Mucosa of stomach (tissue), 1 donor: Measurements from ENCODE around the gene STK39.
"Not testable (repeated sequence)": the region's sequence is repeated elsewhere in the genome, so short reads cannot be mapped to it uniquely, and the experiment has no call there.

Experiments
- H3K27me3 ChIP-seq: one replicate; pipeline ENCODE4 v1.7.0; 2013; ENCODE audit warnings: mild to moderate bottlenecking, low read length; ENCODE audit not compliant: control insufficient read depth, insufficient read depth
- H3K36me3 ChIP-seq: one replicate; pipeline ENCODE4 v1.7.0; 2013; ENCODE audit warnings: low read length; ENCODE audit not compliant: control insufficient read depth, insufficient read depth
- H3K4me1 ChIP-seq: one replicate; pipeline ENCODE4 v1.7.0; 2013; ENCODE audit warnings: mild to moderate bottlenecking, low read length; ENCODE audit not compliant: control insufficient read depth, insufficient read depth
- H3K4me3 ChIP-seq: one replicate; pipeline ENCODE4 v1.7.0; 2013; ENCODE audit warnings: low read length
- H3K9ac ChIP-seq: one replicate; pipeline ENCODE4 v1.7.0; 2013; ENCODE audit warnings: mild to moderate bottlenecking, low read length, moderate library complexity
- H3K9me3 ChIP-seq: one replicate; pipeline ENCODE4 v1.7.0; 2013; ENCODE audit warnings: mild to moderate bottlenecking, low read length, moderate library complexity; ENCODE audit not compliant: control insufficient read depth
- donor health status: Pancreatic carcinoma.

STK39 gene

GRCh38 chr2:168132389-168132788 lies 115.0 kb downstream of the STK39 start:
- Histone ChIP-seq H3K9ac (no peak overlapping the region), H3K9me3 (no peaks in the 10 kb centered on the region), H3K4me1 (peaks cover 36% of the 10 kb centered on the region), H3K27me3 (no peaks in the 10 kb centered on the region), H3K4me3 (no peak overlapping the region), H3K36me3 (no peaks in the 10 kb centered on the region)

- Histone ChIP-seq H3K4me3 (no peak overlapping the region), H3K4me1 (peaks cover 22% of the 10 kb centered on the region), H3K27me3 (no peaks in the 10 kb centered on the region), H3K9ac (no peak overlapping the region), H3K9me3 (no peaks in the 10 kb centered on the region), H3K36me3 (no peaks in the 10 kb centered on the region)
Measured at GRCh38 chr2:168130346-168130745, 117.0 kb downstream of the STK39 start.

GRCh38 chr2:168127371-168127770 lies 120.0 kb downstream of the STK39 start:
- H3K9me3 ChIP-seq = no peaks in the 10 kb centered on the region

GRCh38 chr2:168122210-168122609 lies 125.2 kb downstream of the STK39 start:
- H3K36me3 ChIP-seq, H3K27me3 ChIP-seq, H3K4me1 ChIP-seq, H3K9ac ChIP-seq, H3K9me3 ChIP-seq, H3K4me3 ChIP-seq: not testable (repeated sequence)

More at GRCh38 chr2:168127371-168127770, 120.0 kb downstream of the STK39 start:
- Histone ChIP-seq H3K4me1 (peaks cover 21% of the 10 kb centered on the region), H3K36me3 (no peaks in the 10 kb centered on the region), H3K9ac (no peak overlapping the region), H3K27me3 (no peaks in the 10 kb centered on the region), H3K4me3 (no peak overlapping the region)

- Histone ChIP-seq H3K9ac (no peak overlapping the region), H3K9me3 (no peaks in the 10 kb centered on the region), H3K4me1 (no peaks in the 10 kb centered on the region), H3K36me3 (no peaks in the 10 kb centered on the region), H3K4me3 (no peak overlapping the region), H3K27me3 (no peaks in the 10 kb centered on the region)
Measured at GRCh38 chr2:168120730-168121129, 126.7 kb downstream of the STK39 start.

- H3K4me3 ChIP-seq = no peak overlapping the region
- no peaks in the 10 kb centered on the region for H3K36me3 ChIP-seq
- H3K9ac ChIP-seq = no peak overlapping the region
- H3K9me3 ChIP-seq = no peaks in the 10 kb centered on the region
- no peaks in the 10 kb centered on the region for H3K27me3 ChIP-seq
- H3K4me1 ChIP-seq = no peaks in the 10 kb centered on the region
Measured at GRCh38 chr2:168120310-168120709, 127.1 kb downstream of the STK39 start.

GRCh38 chr2:168119515-168120141 lies 127.8 kb downstream of the STK39 start:
- H3K9ac ChIP-seq = no peak overlapping the region
- H3K36me3 ChIP-seq = peaks cover 4% of the 10 kb centered on the region

GRCh38 chr2:168118733-168119514 lies 128.5 kb downstream of the STK39 start:
- Histone ChIP-seq H3K4me3 (no peak overlapping the region), H3K27me3 (no peaks in the 10 kb centered on the region), H3K9me3 (no peaks in the 10 kb centered on the region), H3K4me1 (no peaks in the 10 kb centered on the region), H3K36me3 (peaks cover 7% of the 10 kb centered on the region), H3K9ac (no peak overlapping the region)

More at GRCh38 chr2:168119515-168120141, 127.8 kb downstream of the STK39 start:
- H3K4me1 ChIP-seq = no peaks in the 10 kb centered on the region
- H3K9me3 ChIP-seq = no peaks in the 10 kb centered on the region
- no peak overlapping the region for H3K4me3 ChIP-seq
- no peaks in the 10 kb centered on the region for H3K27me3 ChIP-seq

- Histone ChIP-seq H3K4me1 (no peaks in the 10 kb centered on the region), H3K27me3 (no peaks in the 10 kb centered on the region), H3K9me3 (no peaks in the 10 kb centered on the region), H3K36me3 (peaks cover 7% of the 10 kb centered on the region), H3K4me3 (no peak overlapping the region), H3K9ac (no peak overlapping the region)
Measured at GRCh38 chr2:168116448-168116847, 130.9 kb downstream of the STK39 start.

- Histone ChIP-seq H3K36me3 (peaks cover 7% of the 10 kb centered on the region), H3K9ac (no peak overlapping the region), H3K4me1 (no peaks in the 10 kb centered on the region), H3K4me3 (no peak overlapping the region), H3K27me3 (no peaks in the 10 kb centered on the region), H3K9me3 (no peaks in the 10 kb centered on the region)
Measured at GRCh38 chr2:168114619-168115018, 132.8 kb downstream of the STK39 start.

- Histone ChIP-seq H3K36me3 (peaks cover 7% of the 10 kb centered on the region), H3K4me3 (no peak overlapping the region)
Measured at GRCh38 chr2:168114040-168114439, 133.4 kb downstream of the STK39 start.

GRCh38 chr2:168107322-168107721 lies 140.1 kb downstream of the STK39 start:
- no peaks in the 10 kb centered on the region for H3K27me3 ChIP-seq
- no peak overlapping the region for H3K4me3 ChIP-seq
- H3K9ac ChIP-seq = no peak overlapping the region
- H3K9me3 ChIP-seq = no peaks in the 10 kb centered on the region
- H3K4me1 ChIP-seq = peaks cover 5% of the 10 kb centered on the region
- no peaks in the 10 kb centered on the region for H3K36me3 ChIP-seq

More at GRCh38 chr2:168114040-168114439, 133.4 kb downstream of the STK39 start:
- Histone ChIP-seq H3K9ac (no peak overlapping the region), H3K4me1 (no peaks in the 10 kb centered on the region), H3K9me3 (no peaks in the 10 kb centered on the region), H3K27me3 (no peaks in the 10 kb centered on the region)
